Cardiac muscle cell (in vitro differentiated cells and primary cell): ENCODE results near the gene CGNL1. TPM values are rescaled to one million over a fixed set of nuclear protein-coding genes. Genes with fewer than 3 reads are reported as not detected.
A peak's percentile ranks its signal among the peaks of the same experiment; 100 is the strongest.

Source experiments
- DNase-seq, 2 donors: peaks; one replicate each; pipeline versions ENCODE4 v3.0.0 to v3.0.0-alpha.2; 2010 to 2017; ENCODE audit warnings: low read depth in 1 of 2, low spot score in 1 of 2
- H3K27ac ChIP-seq: fragments of 200-600 bp; sonication (generic); 2 replicates; pipeline ENCODE4 v1.5.1; 2016
- H3K27me3 ChIP-seq: fragments of 200-600 bp; sonication (generic); 2 replicates; pipeline ENCODE4 v1.6.0; 2016; ENCODE audit warnings: control low read depth
- H3K36me3 ChIP-seq: fragments of 200-600 bp; sonication (generic); 2 replicates; pipeline ENCODE4 v1.5.1; 2016; ENCODE audit warnings: control low read depth
- H3K4me1 ChIP-seq: fragments of 200-600 bp; sonication (generic); 2 replicates; pipeline ENCODE4 v1.8.1; 2017; ENCODE audit warnings: low read depth, mild to moderate bottlenecking, mixed run types
- H3K4me3 ChIP-seq: fragments of 200-600 bp; sonication (generic); 2 replicates; pipeline ENCODE4 v1.5.1; 2016; ENCODE audit warnings: mild to moderate bottlenecking
- H3K9me3 ChIP-seq: fragments of 200-600 bp; sonication (generic); 2 replicates; pipeline ENCODE4 v1.5.1; 2017; ENCODE audit warnings: low read depth, mild to moderate bottlenecking, control low read depth
- polyA plus RNA-seq: library from polyadenylated mRNA; unstranded; fragments of >200 nt; fragmentation: Nextera tagmentation; extraction: Ambion mirVana; gene quantifications from 2 replicates; pipeline ENCODE4 v1.2.1, GENCODE V29; 2016
- total RNA-seq: library from RNA; depleted of rRNA; stranded (reverse); fragments of >200 nt; gene quantifications from 2 replicates; pipeline ENCODE4 v1.2.3, GENCODE V29; 2016
- TF ChIP-seq, protein P1 (sequence below): IDR thresholded peaks from 2 replicates; pipeline ENCODE4 v1.5.1; 2012; ENCODE audit warnings: low read depth, mild to moderate bottlenecking, low read length

Gene CGNL1
- total and polyA plus RNA-seq, 2 experiments from 2014 or later: 62.9 to 134 TPM

DNA sequence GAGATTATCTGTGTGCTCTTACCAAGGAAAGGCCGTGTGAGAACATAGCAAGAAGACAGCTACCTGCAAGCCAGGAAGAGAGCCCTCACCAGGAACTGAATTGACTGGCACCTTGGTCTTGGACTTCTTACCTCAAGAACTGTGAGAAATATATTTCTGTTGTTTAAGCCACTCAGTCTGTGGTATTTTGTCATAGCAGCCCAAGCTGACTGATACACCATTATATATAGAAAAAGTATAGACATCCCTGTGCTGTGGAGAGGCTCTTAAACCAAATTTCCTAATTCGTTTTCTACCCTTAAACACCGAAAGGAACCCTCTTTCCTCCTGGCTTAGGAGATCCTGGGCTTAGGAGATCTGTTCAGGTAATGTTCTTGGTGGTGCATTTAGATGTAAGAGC is 44.8 kb downstream of the CGNL1 start:
- no peak overlapping the region for H3K4me3 ChIP-seq
- TF ChIP-seq, protein P1, sequence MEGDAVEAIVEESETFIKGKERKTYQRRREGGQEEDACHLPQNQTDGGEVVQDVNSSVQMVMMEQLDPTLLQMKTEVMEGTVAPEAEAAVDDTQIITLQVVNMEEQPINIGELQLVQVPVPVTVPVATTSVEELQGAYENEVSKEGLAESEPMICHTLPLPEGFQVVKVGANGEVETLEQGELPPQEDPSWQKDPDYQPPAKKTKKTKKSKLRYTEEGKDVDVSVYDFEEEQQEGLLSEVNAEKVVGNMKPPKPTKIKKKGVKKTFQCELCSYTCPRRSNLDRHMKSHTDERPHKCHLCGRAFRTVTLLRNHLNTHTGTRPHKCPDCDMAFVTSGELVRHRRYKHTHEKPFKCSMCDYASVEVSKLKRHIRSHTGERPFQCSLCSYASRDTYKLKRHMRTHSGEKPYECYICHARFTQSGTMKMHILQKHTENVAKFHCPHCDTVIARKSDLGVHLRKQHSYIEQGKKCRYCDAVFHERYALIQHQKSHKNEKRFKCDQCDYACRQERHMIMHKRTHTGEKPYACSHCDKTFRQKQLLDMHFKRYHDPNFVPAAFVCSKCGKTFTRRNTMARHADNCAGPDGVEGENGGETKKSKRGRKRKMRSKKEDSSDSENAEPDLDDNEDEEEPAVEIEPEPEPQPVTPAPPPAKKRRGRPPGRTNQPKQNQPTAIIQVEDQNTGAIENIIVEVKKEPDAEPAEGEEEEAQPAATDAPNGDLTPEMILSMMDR: no peak

DNA sequence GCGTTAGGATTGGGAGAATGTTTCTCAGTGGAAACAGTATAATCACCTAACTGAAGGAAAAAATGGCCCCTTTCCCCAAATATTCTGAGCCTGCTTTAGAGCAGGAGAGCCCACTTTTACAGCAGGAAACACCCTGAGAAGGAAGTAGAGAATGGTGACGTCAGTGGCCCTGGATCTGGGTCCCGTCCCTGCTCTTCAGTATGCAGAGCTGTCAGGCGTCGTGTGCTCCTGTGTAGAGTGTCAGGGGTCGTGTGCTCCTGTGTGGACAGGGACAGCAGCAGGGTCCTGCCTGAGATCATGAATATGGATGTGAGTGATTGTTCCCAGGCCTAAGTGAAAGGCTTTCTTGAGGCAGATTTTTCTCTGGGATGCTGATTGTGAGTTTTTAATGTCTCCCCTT is 45.2 kb downstream of the CGNL1 start:
- no peaks in the 10 kb centered on the region for H3K27me3 ChIP-seq
- H3K9me3 ChIP-seq: no peaks in the 10 kb centered on the region
- H3K27ac ChIP-seq: peak overlapping the region; percentile 80
- TF ChIP-seq, protein P1: no peak
- no peaks in the 10 kb centered on the region for H3K36me3 ChIP-seq
- H3K4me3 ChIP-seq: no peak overlapping the region
- DNase-seq: peak in 1 of 2 donors; percentile 53
- H3K4me1 ChIP-seq: peaks cover 58% of the 10 kb centered on the region

More for the DNA sequence above, 44.8 kb downstream of the CGNL1 start:
- peaks cover 58% of the 10 kb centered on the region for H3K4me1 ChIP-seq
- no peaks in the 10 kb centered on the region for H3K9me3 ChIP-seq
- H3K27ac ChIP-seq: peak overlapping the region; percentile 80
- no peaks in the 10 kb centered on the region for H3K27me3 ChIP-seq
- H3K36me3 ChIP-seq: no peaks in the 10 kb centered on the region
- no peak for DNase-seq

DNA sequence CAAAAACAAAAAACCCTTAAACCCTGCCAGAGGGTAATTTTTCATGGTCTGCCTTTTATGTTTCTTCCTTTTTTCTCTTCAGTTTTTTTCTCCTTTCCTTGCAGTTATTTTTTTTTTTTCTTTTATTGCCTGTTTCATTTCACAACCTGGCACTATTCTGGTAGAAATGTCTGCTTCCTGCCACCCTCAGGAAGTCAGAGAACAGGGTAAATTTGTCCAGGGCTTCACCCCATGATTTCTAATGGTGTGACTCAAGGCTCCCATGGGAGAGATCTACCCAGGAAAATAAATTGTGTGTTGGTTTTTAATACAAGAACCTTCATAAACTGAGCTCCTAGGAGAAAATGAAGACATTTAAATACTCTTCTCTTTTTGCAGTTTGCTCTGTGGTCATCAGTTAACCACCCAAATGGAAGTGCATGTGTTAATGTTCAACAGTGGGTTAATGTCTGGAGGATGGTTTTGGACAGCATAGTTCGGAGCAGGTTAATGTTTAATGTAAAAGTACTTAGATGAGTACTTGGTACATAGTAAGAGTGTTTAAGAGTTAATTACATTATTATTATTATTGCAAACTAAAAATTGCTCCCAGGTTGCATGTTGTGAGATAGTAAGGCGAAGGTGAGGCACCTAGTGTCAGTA is 45.9 kb downstream of the CGNL1 start:
- Histone ChIP-seq H3K27me3 (no peaks in the 10 kb centered on the region), H3K36me3 (no peaks in the 10 kb centered on the region), H3K4me3 (no peak overlapping the region), H3K4me1 (peaks cover 65% of the 10 kb centered on the region), H3K9me3 (no peaks in the 10 kb centered on the region), H3K27ac (peak overlapping the region; percentile 80)
- TF ChIP-seq, protein P1: no peak
- DNase-seq: no peak

DNA sequence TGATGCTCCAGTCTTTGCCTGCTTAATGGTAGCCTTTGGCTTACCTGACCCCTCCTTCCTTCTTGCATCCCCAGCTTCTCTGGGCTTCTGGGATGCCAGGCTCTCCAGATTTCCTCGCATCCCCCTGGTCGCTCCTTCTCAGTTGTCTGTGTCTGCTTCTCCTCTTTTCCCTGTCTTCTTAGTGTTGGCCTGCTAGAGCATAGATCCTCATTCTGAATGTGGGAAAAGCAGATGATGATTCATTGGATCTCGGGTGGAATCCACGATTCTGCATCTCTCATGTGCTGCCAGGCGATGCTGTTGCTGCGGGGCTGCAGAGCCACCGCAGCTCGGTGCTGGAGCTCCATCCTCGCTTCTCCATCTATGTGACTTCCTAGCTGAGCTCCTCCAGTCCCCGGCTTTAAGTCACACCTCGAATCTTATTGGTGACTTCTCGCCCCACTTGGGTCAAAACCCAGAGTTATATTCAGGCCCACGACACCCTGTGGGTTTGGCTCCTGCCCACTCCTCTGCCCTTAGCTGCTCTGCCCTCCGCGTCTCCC is 47.4 kb downstream of the CGNL1 start:
- H3K4me1 ChIP-seq: peaks cover 71% of the 10 kb centered on the region
- no peak for DNase-seq
- TF ChIP-seq, protein P1: no peak
- no peaks in the 10 kb centered on the region for H3K9me3 ChIP-seq
- H3K4me3 ChIP-seq: no peak overlapping the region
- no peaks in the 10 kb centered on the region for H3K27me3 ChIP-seq
- peak overlapping the region; percentile 80 for H3K27ac ChIP-seq
- no peaks in the 10 kb centered on the region for H3K36me3 ChIP-seq

DNA sequence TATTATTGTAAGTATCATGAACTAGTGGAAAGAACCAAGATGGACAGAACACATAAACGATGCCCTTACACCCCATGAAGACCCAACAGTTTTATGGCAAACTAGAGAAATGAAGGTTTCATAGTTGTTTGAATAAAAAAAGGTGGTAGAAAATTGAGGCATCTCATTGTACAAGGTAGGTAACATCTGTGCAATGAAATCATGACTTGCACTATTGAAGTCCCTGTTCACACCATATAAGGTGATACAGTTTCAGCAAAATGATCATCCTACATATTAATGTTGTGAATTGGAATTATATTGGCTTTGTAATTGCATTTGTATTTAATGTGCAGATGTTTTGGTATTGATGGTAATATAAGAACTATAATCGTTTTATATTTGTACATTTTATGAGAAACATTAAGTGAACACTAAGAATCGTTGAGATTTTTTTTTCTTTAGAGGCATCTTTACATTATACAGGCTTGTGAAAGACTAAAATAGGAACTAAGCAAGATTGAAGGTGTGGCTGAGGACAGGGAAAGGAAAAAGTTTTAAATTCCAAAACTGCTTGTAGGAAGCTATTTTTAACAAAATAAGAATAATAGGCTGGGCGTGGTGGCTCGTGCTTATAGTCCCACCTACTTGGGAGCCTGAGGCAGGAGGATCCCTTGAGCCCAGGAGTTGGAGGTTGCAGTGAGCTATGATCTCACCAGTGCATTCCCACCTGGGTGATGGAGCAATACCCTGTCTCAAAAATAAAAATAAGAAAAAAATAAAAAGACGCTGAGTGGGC is 48.5 kb downstream of the CGNL1 start:
- Histone ChIP-seq H3K9me3 (no peaks in the 10 kb centered on the region), H3K27me3 (no peaks in the 10 kb centered on the region), H3K36me3 (no peaks in the 10 kb centered on the region), H3K4me3 (no peak overlapping the region), H3K27ac (peak overlapping the region; percentile 53), H3K4me1 (peaks cover 76% of the 10 kb centered on the region)
- DNase-seq: no peak
- TF ChIP-seq, protein P1: no peak
